RWPE2 (cell line): ENCODE measurements around the gene LDLRAD2.

Experiments
- ATAC-seq: fragments of 200-7000 bp; cut with Tn5 transposase; 3 replicates; pipeline ENCODE4 v1.9.1; 2021; ENCODE audit warnings: low read depth
- DNase-seq: peaks from one replicate; pipeline ENCODE4 v3.0.0-alpha.2; 2020; ENCODE audit warnings: low spot score
- H3K27ac ChIP-seq: fragments of 450-650 bp; 2 replicates; pipeline ENCODE4 v1.5.1; 2017; ENCODE audit warnings: mild to moderate bottlenecking; ENCODE audit not compliant: poor library complexity, severe bottlenecking
- H3K27me3 ChIP-seq: fragments of 250-450 bp; sonication (Bioruptor Pico); 2 replicates; pipeline ENCODE4 v1.5.1; 2021; ENCODE audit warnings: mild to moderate bottlenecking, moderate library complexity; ENCODE audit not compliant: insufficient read depth, poor library complexity, severe bottlenecking
- H3K36me3 ChIP-seq: fragments of 250-450 bp; sonication (Bioruptor Pico); 2 replicates; pipeline ENCODE4 v1.5.1; 2020; ENCODE audit warnings: low read depth, mild to moderate bottlenecking, moderate library complexity
- H3K4me1 ChIP-seq: fragments of 250-450 bp; sonication (Bioruptor Pico); 2 replicates; pipeline ENCODE4 v1.5.1; 2021; ENCODE audit warnings: mild to moderate bottlenecking, moderate library complexity; ENCODE audit not compliant: insufficient read depth, poor library complexity, severe bottlenecking
- H3K4me3 ChIP-seq: fragments of 250-450 bp; sonication (Bioruptor Pico); 2 replicates; pipeline ENCODE4 v1.5.1; 2021; ENCODE audit warnings: mild to moderate bottlenecking, moderate library complexity; ENCODE audit not compliant: severe bottlenecking
- H3K9me3 ChIP-seq: fragments of 250-450 bp; sonication (Bioruptor Pico); 2 replicates; pipeline ENCODE4 v1.5.1; 2021; ENCODE audit warnings: mild to moderate bottlenecking, moderate library complexity; ENCODE audit not compliant: severe bottlenecking
- TF ChIP-seq, protein P1 (sequence below): fragments of 450-650 bp; IDR thresholded peaks from one replicate; pipeline ENCODE4 v1.5.1; 2017; ENCODE audit warnings: mild to moderate bottlenecking, moderate library complexity; ENCODE audit not compliant: poor library complexity, severe bottlenecking

Gene LDLRAD2

DNA sequence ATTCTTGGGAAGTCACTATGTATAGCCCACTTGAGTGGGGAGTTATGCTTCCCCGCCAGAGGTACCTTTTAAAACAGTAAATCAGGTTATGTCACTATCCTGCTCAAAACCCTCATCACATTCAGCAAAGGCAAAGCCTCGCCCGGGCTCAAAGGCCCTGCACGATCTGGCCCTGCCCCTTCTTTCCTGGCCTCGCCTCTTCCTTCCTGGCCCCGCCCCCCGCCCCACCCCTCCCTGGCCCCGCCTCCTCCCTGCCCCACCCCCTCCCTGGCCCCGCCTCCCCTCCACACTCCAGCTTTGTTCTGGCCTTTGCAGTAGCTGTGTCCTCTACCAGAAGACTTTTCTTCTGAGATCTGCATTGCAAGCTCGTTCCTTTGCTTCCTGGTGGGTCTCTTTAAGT is 6.6 kb downstream of the LDLRAD2 start:
- no peaks in the 10 kb centered on the region for H3K36me3 ChIP-seq
- no peak overlapping the region for H3K4me3 ChIP-seq
- TF ChIP-seq, protein P1, sequence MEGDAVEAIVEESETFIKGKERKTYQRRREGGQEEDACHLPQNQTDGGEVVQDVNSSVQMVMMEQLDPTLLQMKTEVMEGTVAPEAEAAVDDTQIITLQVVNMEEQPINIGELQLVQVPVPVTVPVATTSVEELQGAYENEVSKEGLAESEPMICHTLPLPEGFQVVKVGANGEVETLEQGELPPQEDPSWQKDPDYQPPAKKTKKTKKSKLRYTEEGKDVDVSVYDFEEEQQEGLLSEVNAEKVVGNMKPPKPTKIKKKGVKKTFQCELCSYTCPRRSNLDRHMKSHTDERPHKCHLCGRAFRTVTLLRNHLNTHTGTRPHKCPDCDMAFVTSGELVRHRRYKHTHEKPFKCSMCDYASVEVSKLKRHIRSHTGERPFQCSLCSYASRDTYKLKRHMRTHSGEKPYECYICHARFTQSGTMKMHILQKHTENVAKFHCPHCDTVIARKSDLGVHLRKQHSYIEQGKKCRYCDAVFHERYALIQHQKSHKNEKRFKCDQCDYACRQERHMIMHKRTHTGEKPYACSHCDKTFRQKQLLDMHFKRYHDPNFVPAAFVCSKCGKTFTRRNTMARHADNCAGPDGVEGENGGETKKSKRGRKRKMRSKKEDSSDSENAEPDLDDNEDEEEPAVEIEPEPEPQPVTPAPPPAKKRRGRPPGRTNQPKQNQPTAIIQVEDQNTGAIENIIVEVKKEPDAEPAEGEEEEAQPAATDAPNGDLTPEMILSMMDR: no peak
- H3K4me1 ChIP-seq: no peaks in the 10 kb centered on the region
- DNase-seq (no peak), ATAC-seq (peak; percentile 44)
- H3K27ac ChIP-seq: no peak overlapping the region
- peaks cover 2% of the 10 kb centered on the region for H3K9me3 ChIP-seq
- no peaks in the 10 kb centered on the region for H3K27me3 ChIP-seq

DNA sequence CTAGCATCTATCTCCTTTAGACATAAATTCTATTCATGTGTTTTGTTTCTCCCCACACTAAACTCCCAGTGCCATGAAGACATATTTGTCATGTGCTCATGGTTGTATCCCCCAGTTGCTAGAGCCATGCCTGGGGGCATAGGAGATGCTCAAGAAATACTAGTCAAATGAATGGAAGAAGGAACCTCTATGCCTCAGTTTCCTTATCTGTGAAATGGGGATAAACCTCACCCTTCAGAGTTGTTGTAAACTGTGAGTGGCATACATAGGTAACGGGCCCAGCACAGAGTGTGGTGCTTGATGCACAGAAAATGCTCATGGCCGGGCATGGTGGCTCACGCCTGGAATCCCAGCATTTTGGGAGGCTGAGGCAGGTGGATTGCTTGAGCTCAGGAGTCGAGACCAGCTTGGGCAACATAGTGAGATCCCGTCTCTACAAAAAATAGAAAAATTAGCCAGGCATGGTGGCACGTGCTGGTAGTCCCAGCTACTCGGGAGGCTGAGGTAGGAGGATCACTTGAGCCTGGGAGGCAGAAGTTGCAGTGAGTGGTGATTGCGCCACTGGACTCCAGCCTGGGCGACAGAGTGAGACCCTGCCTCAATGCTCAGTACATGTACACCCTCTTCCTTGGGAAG is 8.7 kb downstream of the LDLRAD2 start:
- Histone ChIP-seq H3K4me3 (no peak overlapping the region), H3K4me1 (no peaks in the 10 kb centered on the region), H3K36me3 (no peaks in the 10 kb centered on the region), H3K9me3 (peaks cover 2% of the 10 kb centered on the region), H3K27ac (no peak overlapping the region), H3K27me3 (no peaks in the 10 kb centered on the region)
- no peak for DNase-seq
- TF ChIP-seq, protein P1: no peak
- ATAC-seq: no peak

DNA sequence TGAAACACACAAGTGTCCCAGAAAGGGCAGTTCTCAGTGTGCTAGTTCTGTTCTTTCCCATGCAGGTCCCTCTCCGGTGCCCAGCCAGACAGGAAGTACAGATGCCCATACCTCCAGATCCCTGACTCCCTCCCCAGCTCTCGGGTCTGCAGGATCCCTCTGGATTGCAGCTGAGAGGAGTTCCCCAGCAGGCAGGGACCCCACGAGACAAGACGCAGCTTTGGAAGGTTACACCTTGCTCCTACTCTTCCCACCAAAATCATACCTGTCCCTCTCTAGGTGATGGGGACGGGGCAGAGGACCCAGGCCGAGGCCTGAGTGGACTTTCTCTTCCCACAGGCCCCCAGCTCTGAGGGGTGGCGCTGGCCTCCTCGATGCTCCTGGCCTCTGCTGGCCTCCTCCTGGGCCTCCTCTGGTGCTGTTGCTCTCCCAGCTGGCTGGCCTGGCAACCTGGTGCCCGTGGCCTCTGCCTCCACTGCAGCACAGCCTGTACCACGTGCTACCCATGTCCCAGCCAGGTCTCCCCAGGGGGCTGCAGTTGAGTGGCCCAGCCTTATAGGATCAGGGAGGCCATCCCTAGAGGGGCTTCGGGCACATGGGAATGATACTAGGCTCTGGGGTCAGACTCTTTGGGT is 9.4 kb downstream of the LDLRAD2 start:
- DNase-seq (no peak), ATAC-seq (no peak)
- no peak overlapping the region for H3K4me3 ChIP-seq
- peaks cover 2% of the 10 kb centered on the region for H3K9me3 ChIP-seq
- H3K4me1 ChIP-seq: no peaks in the 10 kb centered on the region
- H3K27me3 ChIP-seq: no peaks in the 10 kb centered on the region
- H3K27ac ChIP-seq: no peak overlapping the region
- H3K36me3 ChIP-seq: peaks cover 4% of the 10 kb centered on the region; the same call in 1 of the 2 replicates
- TF ChIP-seq, protein P1: no peak

DNA sequence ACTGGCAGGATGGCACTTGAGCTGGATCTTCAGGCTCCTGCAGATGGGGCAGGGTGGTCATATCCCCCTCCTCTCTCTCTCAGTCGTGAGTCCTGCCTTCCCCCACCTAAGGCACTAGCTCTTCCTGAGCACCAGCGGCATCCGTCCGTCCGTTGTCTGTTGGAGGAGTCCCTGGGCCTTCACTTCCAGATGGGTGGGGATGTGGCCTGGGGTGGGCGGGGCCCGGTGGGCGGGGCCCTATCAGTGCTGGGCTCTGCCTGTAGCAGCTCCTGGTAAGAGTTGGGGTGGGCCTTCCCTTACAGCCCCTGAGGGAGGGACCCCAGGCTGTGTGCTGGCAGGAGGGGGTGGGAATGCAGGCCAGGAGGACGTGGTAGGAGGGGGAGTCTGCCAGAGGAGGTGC is 10.3 kb downstream of the LDLRAD2 start:
- TF ChIP-seq, protein P1: no peak
- peaks cover 9% of the 10 kb centered on the region; the same call in 1 of the 2 replicates for H3K36me3 ChIP-seq
- no peak for DNase-seq

More for the DNA sequence above, 10.3 kb downstream of the LDLRAD2 start:
- H3K4me3 ChIP-seq: no peak overlapping the region
- peak; percentile 33; the same call in 1 of the 3 replicates for ATAC-seq
- no peak overlapping the region for H3K27ac ChIP-seq
- H3K27me3 ChIP-seq: no peaks in the 10 kb centered on the region
- no peaks in the 10 kb centered on the region for H3K4me1 ChIP-seq
- H3K9me3 ChIP-seq: peaks cover 2% of the 10 kb centered on the region
